ENCODE results near the gene IER5L.

DNA sequence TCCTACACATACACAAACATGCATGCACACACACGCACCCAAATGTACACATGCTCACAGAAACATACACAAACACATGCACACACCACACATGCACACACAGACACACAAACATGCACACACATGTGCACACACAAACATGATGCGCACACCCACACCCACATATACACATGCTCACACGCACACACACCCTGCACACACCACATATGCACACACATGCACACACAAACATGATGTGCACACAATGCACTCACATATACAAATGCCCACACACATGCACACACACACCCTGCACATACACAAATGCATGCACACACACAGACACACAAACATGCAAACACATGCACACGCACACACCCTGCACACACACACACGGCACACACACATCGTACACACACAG is 7.3 kb upstream of the IER5L start:
- TF ChIP-seq, protein P1, sequence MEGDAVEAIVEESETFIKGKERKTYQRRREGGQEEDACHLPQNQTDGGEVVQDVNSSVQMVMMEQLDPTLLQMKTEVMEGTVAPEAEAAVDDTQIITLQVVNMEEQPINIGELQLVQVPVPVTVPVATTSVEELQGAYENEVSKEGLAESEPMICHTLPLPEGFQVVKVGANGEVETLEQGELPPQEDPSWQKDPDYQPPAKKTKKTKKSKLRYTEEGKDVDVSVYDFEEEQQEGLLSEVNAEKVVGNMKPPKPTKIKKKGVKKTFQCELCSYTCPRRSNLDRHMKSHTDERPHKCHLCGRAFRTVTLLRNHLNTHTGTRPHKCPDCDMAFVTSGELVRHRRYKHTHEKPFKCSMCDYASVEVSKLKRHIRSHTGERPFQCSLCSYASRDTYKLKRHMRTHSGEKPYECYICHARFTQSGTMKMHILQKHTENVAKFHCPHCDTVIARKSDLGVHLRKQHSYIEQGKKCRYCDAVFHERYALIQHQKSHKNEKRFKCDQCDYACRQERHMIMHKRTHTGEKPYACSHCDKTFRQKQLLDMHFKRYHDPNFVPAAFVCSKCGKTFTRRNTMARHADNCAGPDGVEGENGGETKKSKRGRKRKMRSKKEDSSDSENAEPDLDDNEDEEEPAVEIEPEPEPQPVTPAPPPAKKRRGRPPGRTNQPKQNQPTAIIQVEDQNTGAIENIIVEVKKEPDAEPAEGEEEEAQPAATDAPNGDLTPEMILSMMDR (IDR thresholded peaks at IDR 0.05): no peak
- TF ChIP-seq POLR2A (IDR thresholded peaks at IDR 0.05): no peak
